Kidney epithelial cell (primary cell): ENCODE results near the gene KDM2B. TPM values are rescaled to one million over a fixed set of nuclear protein-coding genes. Genes with fewer than 3 reads are reported as not detected.

Experiments used
- DNase-seq: peaks from one replicate; pipeline ENCODE4 v3.0.0-alpha.2; 2010; ENCODE audit warnings: low read depth
- H3K27me3 ChIP-seq: 2 replicates; pipeline ENCODE4 v1.6.0; 2011; ENCODE audit warnings: low read length; ENCODE audit not compliant: control insufficient read depth, insufficient read depth
- H3K36me3 ChIP-seq: 2 replicates; pipeline ENCODE4 v1.5.1; 2011; ENCODE audit warnings: low read length; ENCODE audit not compliant: control insufficient read depth, insufficient read depth
- H3K4me3 ChIP-seq: 2 replicates; pipeline ENCODE4 v1.5.1; 2011; ENCODE audit warnings: low read depth, mild to moderate bottlenecking, control low read depth, low read length
- CTCF ChIP-seq: IDR thresholded peaks from 2 replicates; pipeline ENCODE4 v1.5.1; 2011; ENCODE audit warnings: mild to moderate bottlenecking, moderate library complexity, low read length, control low read depth, inconsistent platforms; ENCODE audit not compliant: insufficient read depth, poor library complexity, severe bottlenecking
- total RNA-seq: library from RNA; depleted of rRNA; stranded (reverse); fragments of >200 nt; gene quantifications from 2 replicates; pipeline ENCODE4 v1.2.3, GENCODE V29; 2015

Gene KDM2B
- total RNA-seq, 1 donor from 2014 or later, result 34.7 TPM

GRCh38 chr12:121610239-121611149 lies 29.7 kb upstream of the KDM2B start:
- no peak for DNase-seq
- no peak for TF ChIP-seq CTCF
- Histone ChIP-seq H3K36me3 (no peaks in the 10 kb centered on the region), H3K27me3 (no peaks in the 10 kb centered on the region), H3K4me3 (no peak overlapping the region)

- Histone ChIP-seq H3K27me3 (no peaks in the 10 kb centered on the region), H3K4me3 (no peak overlapping the region), H3K36me3 (no peaks in the 10 kb centered on the region)
- DNase-seq, result no peak
- no peak for TF ChIP-seq CTCF
Measured at GRCh38 chr12:121608301-121608700, 27.5 kb upstream of the KDM2B start.

- DNase-seq, result no peak
- Histone ChIP-seq H3K27me3 (no peaks in the 10 kb centered on the region), H3K36me3 (no peaks in the 10 kb centered on the region), H3K4me3 (no peak overlapping the region)
- TF ChIP-seq CTCF, result no peak
Measured at GRCh38 chr12:121603581-121603980, 22.8 kb upstream of the KDM2B start.

- H3K27me3 ChIP-seq, result no peaks in the 10 kb centered on the region
- H3K4me3 ChIP-seq, result no peak overlapping the region
- H3K36me3 ChIP-seq, result no peaks in the 10 kb centered on the region
- TF ChIP-seq CTCF, result no peak
- no peak for DNase-seq
Measured at GRCh38 chr12:121602766-121603165, 21.9 kb upstream of the KDM2B start.

GRCh38 chr12:121600702-121601336 lies 20.0 kb upstream of the KDM2B start:
- no peaks in the 10 kb centered on the region for H3K27me3 ChIP-seq
- no peak overlapping the region for H3K4me3 ChIP-seq
- TF ChIP-seq CTCF, result no peak
- no peaks in the 10 kb centered on the region for H3K36me3 ChIP-seq
- no peak for DNase-seq
